Retinal pigment epithelial cell (primary cell): Measurements from ENCODE around the gene KATNB1.

Experiments used
- DNase-seq: peaks from one replicate; pipeline ENCODE4 v3.0.0-alpha.2; 2010; ENCODE audit warnings: low read depth
- H3K4me3 ChIP-seq: 2 replicates; pipeline ENCODE4 v1.5.1; 2011; ENCODE audit warnings: mild to moderate bottlenecking, low read length, control low read depth, moderate library complexity
- TF ChIP-seq, protein P1 (sequence below): conservative IDR thresholded peaks from 2 replicates; pipeline ENCODE4 v1.5.1; 2011; ENCODE audit warnings: low read depth, low read length, control low read depth, inconsistent platforms

The KATNB1 gene

DNA sequence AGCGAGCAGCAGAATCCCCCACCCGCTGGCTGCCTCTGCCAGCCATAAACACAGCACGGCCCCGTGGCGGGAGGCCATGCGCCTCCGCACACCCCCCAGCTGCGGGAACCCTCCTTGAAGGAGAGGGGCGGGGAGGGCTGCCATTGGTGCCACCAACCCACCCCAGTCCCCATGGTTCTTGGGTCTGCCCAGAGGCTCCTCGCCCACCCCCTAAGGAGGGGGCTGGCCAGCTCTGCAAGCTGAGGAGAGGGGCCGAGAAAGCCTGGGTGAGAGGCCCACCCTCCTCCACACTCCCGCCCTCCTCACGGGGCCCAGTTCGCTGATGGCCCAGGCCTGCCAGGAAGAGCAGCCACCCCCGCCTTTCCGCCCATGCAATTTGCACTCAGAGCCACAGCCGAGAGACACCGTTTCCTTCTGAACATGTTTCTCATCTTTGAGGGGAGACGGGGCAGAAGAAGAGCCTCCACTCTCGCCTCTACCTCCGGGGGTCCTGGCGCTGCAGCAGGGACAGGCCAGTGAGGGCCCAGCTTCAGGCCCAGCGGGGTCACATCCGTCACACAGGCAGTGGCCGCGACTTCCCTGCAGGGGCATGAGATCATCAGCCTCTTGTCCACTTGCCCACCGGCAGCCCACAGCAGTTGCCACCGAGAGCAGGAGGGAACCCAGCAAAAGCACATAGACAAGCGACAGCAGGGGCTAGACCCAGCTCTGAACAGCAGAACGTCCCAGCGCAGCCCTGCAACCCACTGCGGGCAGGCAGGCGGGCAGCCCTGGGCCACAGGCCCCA is 23.0 kb downstream of the KATNB1 start:
- TF ChIP-seq, protein P1, sequence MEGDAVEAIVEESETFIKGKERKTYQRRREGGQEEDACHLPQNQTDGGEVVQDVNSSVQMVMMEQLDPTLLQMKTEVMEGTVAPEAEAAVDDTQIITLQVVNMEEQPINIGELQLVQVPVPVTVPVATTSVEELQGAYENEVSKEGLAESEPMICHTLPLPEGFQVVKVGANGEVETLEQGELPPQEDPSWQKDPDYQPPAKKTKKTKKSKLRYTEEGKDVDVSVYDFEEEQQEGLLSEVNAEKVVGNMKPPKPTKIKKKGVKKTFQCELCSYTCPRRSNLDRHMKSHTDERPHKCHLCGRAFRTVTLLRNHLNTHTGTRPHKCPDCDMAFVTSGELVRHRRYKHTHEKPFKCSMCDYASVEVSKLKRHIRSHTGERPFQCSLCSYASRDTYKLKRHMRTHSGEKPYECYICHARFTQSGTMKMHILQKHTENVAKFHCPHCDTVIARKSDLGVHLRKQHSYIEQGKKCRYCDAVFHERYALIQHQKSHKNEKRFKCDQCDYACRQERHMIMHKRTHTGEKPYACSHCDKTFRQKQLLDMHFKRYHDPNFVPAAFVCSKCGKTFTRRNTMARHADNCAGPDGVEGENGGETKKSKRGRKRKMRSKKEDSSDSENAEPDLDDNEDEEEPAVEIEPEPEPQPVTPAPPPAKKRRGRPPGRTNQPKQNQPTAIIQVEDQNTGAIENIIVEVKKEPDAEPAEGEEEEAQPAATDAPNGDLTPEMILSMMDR = no peak
- no peak for DNase-seq
- no peak overlapping the region for H3K4me3 ChIP-seq

DNA sequence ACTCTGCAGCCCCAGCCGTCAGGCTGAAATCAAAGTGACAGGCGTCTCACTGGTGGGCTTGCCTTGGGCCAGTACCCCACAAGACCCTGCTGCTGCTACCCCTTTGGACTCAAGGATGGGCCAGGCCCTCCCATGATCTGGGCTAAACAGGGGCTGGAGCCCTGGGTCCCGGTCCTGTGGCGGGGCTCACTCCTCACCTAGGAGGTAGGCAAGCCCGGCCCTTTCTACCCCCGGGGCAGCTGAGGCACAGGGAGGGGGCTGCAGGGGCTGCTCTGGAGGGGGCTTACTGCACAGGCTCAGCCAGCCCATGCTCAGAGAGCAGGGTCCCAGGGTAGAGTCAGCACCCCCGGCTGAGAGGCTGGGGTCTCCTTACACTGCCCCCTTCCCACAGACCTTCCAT is 23.6 kb downstream of the KATNB1 start:
- no peak overlapping the region for H3K4me3 ChIP-seq
- TF ChIP-seq, protein P1 = no peak
- no peak for DNase-seq

DNA sequence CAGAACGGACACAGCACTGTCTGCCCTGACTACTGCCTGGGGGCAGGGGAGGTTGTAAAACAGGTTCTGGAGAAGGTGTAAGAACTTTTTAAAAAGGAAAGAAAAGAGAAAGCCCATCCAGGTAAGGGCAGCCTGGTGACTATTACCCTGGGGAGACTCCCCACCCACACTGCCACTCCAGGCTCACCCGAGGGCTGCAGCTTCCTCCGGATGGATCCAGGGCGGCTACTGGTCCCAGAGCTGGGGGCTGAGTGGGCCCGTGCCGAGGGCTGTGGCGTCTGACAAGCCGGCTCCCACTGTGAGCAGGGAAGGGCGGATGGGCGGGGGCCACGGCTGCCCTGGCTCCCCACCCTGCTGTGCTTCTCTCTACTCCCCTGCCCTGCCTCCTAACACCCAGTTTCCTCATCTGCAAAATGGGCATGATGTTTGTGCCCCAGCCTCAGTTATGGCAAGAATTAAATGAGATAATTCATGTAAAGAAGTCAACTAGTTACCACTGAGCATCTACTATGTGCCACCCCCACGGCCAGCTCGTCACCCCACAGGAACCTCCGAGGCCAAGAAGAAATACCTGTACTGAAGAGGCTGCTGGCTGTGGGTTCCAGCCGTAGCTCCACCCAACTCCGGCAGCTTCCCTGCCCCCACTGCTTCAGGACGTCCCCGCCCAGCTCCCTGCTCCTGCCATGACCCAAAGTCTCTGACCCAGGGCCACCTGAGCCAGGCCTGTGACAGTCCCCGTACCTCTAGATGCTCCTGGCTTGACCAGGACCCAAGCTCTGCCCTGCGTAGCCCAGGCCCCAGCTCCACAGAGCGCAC is 24.2 kb downstream of the KATNB1 start:
- DNase-seq = no peak
- TF ChIP-seq, protein P1 = no peak
- H3K4me3 ChIP-seq = no peak overlapping the region

DNA sequence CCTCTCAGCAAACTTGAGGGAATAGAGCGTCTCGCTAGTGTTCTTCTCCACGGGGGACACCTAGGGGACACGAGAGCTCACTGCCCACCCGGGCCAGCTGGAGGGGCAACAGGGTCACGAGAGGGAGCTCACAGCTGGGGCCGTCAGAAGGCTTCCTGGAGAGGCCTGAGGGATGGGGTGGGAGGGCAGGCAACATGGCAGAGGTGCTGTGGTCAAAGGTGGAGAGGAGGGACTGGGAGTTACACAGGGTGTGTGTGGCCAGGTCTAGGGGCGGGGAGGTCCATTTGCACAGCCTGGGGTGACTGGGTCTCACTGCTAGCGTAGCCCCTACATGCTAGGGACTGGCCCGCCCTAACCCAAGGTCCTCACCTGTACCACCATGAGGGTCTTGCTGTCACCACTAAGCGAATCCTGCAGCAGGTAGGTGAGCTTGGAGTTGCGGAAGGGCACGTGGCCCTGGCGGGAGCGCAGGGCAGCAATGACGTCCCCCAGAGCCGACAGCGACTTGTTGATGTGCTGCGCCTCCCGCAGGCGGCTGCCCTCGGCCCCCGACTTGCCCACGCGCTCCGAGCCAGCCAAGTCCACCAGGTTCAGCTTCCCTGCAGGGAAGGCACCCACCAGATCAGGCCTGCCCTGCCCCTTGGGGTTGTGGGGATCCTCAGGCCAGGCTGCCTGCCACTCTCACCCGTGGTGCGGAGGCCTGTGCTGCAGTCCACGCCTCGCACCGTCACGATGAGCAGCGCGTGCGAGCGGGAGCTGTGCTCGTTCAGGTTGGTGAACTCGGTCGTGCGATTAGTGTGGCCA is 25.0 kb downstream of the KATNB1 start:
- no peak for DNase-seq
- TF ChIP-seq, protein P1 = no peak

DNA sequence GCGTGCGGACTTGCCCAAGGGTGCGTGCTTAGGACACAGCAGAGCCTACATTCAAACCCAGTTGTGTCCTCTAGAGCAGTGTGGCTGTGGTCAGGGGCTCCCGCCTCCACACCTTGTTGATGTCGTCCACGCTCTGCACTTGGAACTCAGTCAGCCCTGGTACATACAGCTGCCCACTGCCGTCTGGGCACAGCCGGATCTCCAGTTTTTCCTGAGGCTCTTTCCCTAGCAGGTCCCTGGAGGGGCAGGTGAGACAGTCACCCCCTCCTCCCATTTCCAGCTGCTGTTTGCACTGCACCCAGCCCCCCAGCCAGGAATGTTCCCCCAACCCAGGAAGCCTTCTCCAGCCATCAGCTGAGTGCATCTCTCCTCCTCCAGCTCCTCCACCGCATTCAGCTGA is 25.7 kb downstream of the KATNB1 start:
- H3K4me3 ChIP-seq = no peak overlapping the region
- TF ChIP-seq, protein P1 = no peak
- DNase-seq = no peak

More for the DNA sequence above, 25.0 kb downstream of the KATNB1 start:
- H3K4me3 ChIP-seq = no peak overlapping the region

DNA sequence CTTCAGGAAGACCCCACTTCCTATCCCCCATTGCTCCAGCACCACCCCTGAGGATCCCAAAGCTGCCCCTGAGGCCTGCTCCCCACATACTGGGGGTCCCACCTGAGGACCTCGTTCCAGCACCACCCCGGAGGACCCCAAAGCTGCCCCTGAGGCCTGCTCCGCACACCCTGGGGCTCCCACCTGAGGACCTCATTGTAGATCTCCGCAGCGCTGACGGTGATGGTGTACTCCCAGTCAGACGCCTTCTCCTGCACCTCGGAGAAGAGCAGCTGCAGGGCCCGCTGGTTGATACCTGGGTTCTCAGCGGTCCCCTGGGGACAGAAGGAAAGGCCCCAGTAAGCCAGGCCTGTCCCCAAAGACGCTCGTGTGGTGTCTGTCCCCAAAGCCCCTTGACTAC is 26.4 kb downstream of the KATNB1 start:
- TF ChIP-seq, protein P1 = no peak
- no peak overlapping the region for H3K4me3 ChIP-seq
- DNase-seq = no peak
